HepG2 (cell line): ENCODE results near the gene SLCO2B1. TPM values are rescaled to one million over a fixed set of nuclear protein-coding genes. Genes with fewer than 3 reads are reported as not detected.
A peak's percentile ranks its signal among the peaks of the same experiment; 100 is the strongest.

Experiments
- AHR ChIP-seq: IDR thresholded peaks from 2 replicates; pipeline ENCODE4 v1.6.1; 2018; ENCODE audit warnings: missing genetic modification reagents, missing compliant biosample characterization
- BCLAF1 ChIP-seq: fragments of 450-650 bp; IDR thresholded peaks from 2 replicates; pipeline ENCODE4 v1.6.1; 2017; ENCODE audit warnings: mild to moderate bottlenecking
- HMGA1 ChIP-seq: sonication (generic); formaldehyde crosslinking; conservative IDR thresholded peaks from 2 replicates; pipeline ENCODE4 v1.4.0; 2020; ENCODE audit warnings: missing genetic modification reagents
- HOXA3 ChIP-seq: sonication (generic); formaldehyde crosslinking; IDR thresholded peaks from 2 replicates; pipeline ENCODE4 v1.5.0; 2020; ENCODE audit warnings: missing genetic modification reagents
- PCBP2 ChIP-seq: fragments of 200-400 bp; formaldehyde crosslinking; optimal IDR thresholded peaks from 2 replicates; pipeline ENCODE3; 2018; ENCODE audit warnings: low read length, low read depth; ENCODE audit not compliant: poor library complexity, severe bottlenecking
- POLR2AphosphoS2 ChIP-seq: IDR thresholded peaks from 2 replicates; pipeline ENCODE4 v1.6.1; 2011; ENCODE audit warnings: low read depth, low read length, improper control_type of control experiment
- PTBP1 ChIP-seq: fragments of 200-400 bp; formaldehyde crosslinking; IDR thresholded peaks from 2 replicates; pipeline ENCODE4 v1.6.1; 2018; ENCODE audit warnings: low read length, low read depth; ENCODE audit not compliant: poor library complexity, severe bottlenecking
- RFX3 ChIP-seq: IDR thresholded peaks from 2 replicates; pipeline ENCODE4 v1.6.1; 2016; ENCODE audit warnings: missing biosample characterization, missing genetic modification reagents
- SMARCE1 ChIP-seq: fragments of 450-650 bp; IDR thresholded peaks from 2 replicates; pipeline ENCODE4 v1.6.1; 2017; ENCODE audit warnings: borderline replicate concordance
- STAG1 ChIP-seq: sonication (generic); formaldehyde crosslinking; IDR thresholded peaks from 2 replicates; pipeline ENCODE4 v1.4.0; 2020; ENCODE audit warnings: missing genetic modification reagents
- TCF12 ChIP-seq, 2 experiments: fragments of 450-650 bp in 1 of 2; sonication (generic) in 1 of 2; formaldehyde crosslinking in 1 of 2; IDR thresholded peaks; 2 replicates each; pipeline versions ENCODE4 v1.6.1 to v1.8.0; 2017 to 2022; ENCODE audit warnings: antibody characterized with exemption in 1 of 2, mild to moderate bottlenecking in 1 of 2, missing genetic modification reagents in 1 of 2, moderate library complexity in 1 of 2
- TCF7 ChIP-seq: sonication (generic); IDR thresholded peaks from 2 replicates; pipeline ENCODE4 v1.6.1; 2016; ENCODE audit warnings: antibody characterized with exemption, low read depth
- ZBTB44 ChIP-seq: sonication (generic); formaldehyde crosslinking; IDR thresholded peaks from 2 replicates; pipeline ENCODE4 v1.4.0; 2020; ENCODE audit warnings: missing genetic modification reagents
- ZNF20 ChIP-seq: sonication (generic); formaldehyde crosslinking; IDR thresholded peaks from 2 replicates; pipeline ENCODE4 v1.4.0; 2020; ENCODE audit warnings: mild to moderate bottlenecking, moderate library complexity, missing genetic modification reagents
- ZNF205 ChIP-seq: IDR thresholded peaks from 2 replicates; pipeline ENCODE4 v1.6.1; 2018; ENCODE audit warnings: missing biosample characterization, missing genetic modification reagents
- ZNF335 ChIP-seq: sonication (generic); formaldehyde crosslinking; IDR thresholded peaks from 2 replicates; pipeline ENCODE4 v1.4.0; 2020; ENCODE audit warnings: missing genetic modification reagents
- ZNF367 ChIP-seq: sonication (generic); formaldehyde crosslinking; IDR thresholded peaks from 2 replicates; pipeline ENCODE4 v1.4.0; 2020; ENCODE audit warnings: missing genetic modification reagents, borderline replicate concordance
- ZNF768 ChIP-seq: sonication (generic); formaldehyde crosslinking; IDR thresholded peaks from 2 replicates; pipeline ENCODE4 v1.4.0; 2020; ENCODE audit warnings: missing genetic modification reagents
- polyA plus RNA-seq, 8 experiments: library from polyadenylated mRNA; depleted of rRNA in 3 of 8; stranded (reverse) in 7 of 8; unstranded in 1 of 8; fragments of >200 nt; fragmentation: Illumina TruSeq in 4 of 8; extraction: Trizol in 4 of 8; gene quantifications; 2 replicates each; pipeline versions ENCODE4 v1.2.1 to v1.2.3, GENCODE V29; 2011 to 2016; ENCODE audit warnings: low read depth in 4 of 8, missing spikeins in 1 of 8, mixed read lengths in 1 of 8; ENCODE audit not compliant: insufficient read depth in 1 of 8
- total RNA-seq, 5 experiments: library from RNA; depleted of rRNA; stranded (reverse); fragments of >200 nt; fragmentation: Illumina TruSeq; extraction: Trizol; gene quantifications; 2 replicates each; pipeline ENCODE4 v1.2.3, GENCODE V29; 2016; ENCODE audit warnings: low read depth in 1 of 5
- TF ChIP-seq, protein P1 (sequence below): sonication (generic); formaldehyde crosslinking; IDR thresholded peaks from 2 replicates; pipeline ENCODE4 v1.5.1; 2020; ENCODE audit warnings: mild to moderate bottlenecking, missing genetic modification reagents
- TF ChIP-seq, protein P2 (sequence below): sonication (generic); formaldehyde crosslinking; IDR thresholded peaks from 2 replicates; pipeline ENCODE4 v1.5.1; 2020; ENCODE audit warnings: mild to moderate bottlenecking, missing genetic modification reagents, moderate library complexity
- TF ChIP-seq, protein P3 (sequence below): sonication (generic); formaldehyde crosslinking; IDR thresholded peaks from 2 replicates; pipeline ENCODE4 v1.4.0; 2020; ENCODE audit warnings: missing genetic modification reagents

SLCO2B1 gene
- total and polyA plus RNA-seq, 2 of the 13 experiments (the other 11 are each of a cell fraction or from before 2014, with no cell fraction given): 15.3 to 19.8 TPM

- TF ChIP-seq, protein P1, sequence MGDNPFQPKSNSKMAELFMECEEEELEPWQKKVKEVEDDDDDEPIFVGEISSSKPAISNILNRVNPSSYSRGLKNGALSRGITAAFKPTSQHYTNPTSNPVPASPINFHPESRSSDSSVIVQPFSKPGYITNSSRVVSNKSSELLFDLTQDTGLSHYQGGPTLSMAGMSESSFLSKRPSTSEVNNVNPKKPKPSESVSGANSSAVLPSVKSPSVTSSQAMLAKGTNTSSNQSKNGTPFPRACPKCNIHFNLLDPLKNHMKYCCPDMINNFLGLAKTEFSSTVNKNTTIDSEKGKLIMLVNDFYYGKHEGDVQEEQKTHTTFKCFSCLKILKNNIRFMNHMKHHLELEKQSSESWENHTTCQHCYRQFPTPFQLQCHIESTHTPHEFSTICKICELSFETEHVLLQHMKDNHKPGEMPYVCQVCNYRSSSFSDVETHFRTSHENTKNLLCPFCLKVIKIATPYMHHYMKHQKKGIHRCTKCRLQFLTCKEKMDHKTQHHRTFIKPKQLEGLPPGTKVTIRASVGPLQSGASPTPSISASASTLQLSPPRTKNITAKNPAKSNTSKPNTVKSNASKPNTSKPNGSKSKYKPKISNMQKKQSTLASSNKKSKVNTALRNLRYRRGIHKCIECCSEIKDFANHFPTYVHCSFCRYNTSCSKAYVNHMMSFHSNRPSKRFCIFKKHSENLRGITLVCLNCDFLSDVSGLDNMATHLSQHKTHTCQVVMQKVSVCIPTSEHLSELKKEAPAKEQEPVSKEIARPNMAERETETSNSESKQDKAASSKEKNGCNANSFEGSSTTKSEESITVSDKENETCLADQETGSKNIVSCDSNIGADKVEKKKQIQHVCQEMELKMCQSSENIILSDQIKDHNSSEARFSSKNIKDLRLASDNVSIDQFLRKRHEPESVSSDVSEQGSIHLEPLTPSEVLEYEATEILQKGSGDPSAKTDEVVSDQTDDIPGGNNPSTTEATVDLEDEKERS (CRISPR knock-in tag): peak; percentile 88
- TF ChIP-seq ZNF335 (CRISPR knock-in tag) (peak; percentile 91), POLR2AphosphoS2 (no peak), PTBP1 (no peak), ZNF20 (CRISPR knock-in tag) (0 out of 2 replicates have a peak, but pooled peaks have one; percentile 67), TCF7 (no peak), BCLAF1 (no peak), ZBTB44 (CRISPR knock-in tag) (peak; percentile 98), TCF12 (IDR thresholded peaks at IDR 0.05) (no peak), TCF12 (CRISPR knock-in tag; IDR thresholded peaks at IDR 0.05) (no peak), HMGA1 (CRISPR knock-in tag) (no peak), AHR (CRISPR knock-in tag) (peak; percentile 97), SMARCE1 (no peak), HOXA3 (peak; percentile 70), PCBP2 (no peak), STAG1 (peak; percentile 49), ZNF205 (CRISPR knock-in tag) (peak; percentile 88), ZNF367 (CRISPR knock-in tag) (peak; percentile 84; the same call in 1 of the 2 replicates), ZNF768 (CRISPR knock-in tag) (peak; percentile 62), RFX3 (CRISPR knock-in tag) (peak; percentile 29; the same call in 1 of the 2 replicates)
- TF ChIP-seq, protein P2, sequence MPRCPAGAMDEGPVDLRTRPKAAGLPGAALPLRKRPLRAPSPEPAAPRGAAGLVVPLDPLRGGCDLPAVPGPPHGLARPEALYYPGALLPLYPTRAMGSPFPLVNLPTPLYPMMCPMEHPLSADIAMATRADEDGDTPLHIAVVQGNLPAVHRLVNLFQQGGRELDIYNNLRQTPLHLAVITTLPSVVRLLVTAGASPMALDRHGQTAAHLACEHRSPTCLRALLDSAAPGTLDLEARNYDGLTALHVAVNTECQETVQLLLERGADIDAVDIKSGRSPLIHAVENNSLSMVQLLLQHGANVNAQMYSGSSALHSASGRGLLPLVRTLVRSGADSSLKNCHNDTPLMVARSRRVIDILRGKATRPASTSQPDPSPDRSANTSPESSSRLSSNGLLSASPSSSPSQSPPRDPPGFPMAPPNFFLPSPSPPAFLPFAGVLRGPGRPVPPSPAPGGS: peak; percentile 63; the same call in 1 of the 2 replicates
- TF ChIP-seq, protein P3, sequence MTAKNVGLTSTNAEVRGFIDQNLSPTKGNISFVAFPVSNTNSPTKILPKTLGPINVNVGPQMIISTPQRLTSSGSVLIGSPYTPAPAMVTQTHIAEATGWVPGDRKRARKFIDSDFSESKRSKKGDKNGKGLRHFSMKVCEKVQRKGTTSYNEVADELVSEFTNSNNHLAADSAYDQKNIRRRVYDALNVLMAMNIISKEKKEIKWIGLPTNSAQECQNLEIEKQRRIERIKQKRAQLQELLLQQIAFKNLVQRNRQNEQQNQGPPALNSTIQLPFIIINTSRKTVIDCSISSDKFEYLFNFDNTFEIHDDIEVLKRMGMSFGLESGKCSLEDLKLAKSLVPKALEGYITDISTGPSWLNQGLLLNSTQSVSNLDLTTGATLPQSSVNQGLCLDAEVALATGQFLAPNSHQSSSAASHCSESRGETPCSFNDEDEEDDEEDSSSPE (CRISPR knock-in tag): peak; percentile 54; the same call in 1 of the 2 replicates
These were observed 63.5 kb downstream of the SLCO2B1 start (continued) for GRCh38 chr11:75214411-75214821.
